Caco-2 (cell line): ENCODE results near the gene ZFAND2A. TPM values are rescaled to one million over a fixed set of nuclear protein-coding genes. Genes with fewer than 3 reads are reported as not detected.
A peak's percentile ranks its signal among the peaks of the same experiment; 100 is the strongest.
"Not testable (repeated sequence)": the region's sequence is repeated elsewhere in the genome, so short reads cannot be mapped to it uniquely, and the experiment has no call there.

Experiments
- BruUV-seq: library from RNA; stranded (reverse); fragments of 400-500 nt; replicated peaks from 2 replicates; lab custom pipeline; 2021; lab: Mats Ljungman, UMichigan
- CTCF ChIA-PET: fragments of 300-600 bp; sonication (Branson Sonifier 250); formaldehyde crosslinking; loops from one replicate; lab custom pipeline; 2022; ENCODE audit warnings: antibody characterized with exemption; lab: Charles Lee
- POLR2A ChIA-PET: fragments of 300-600 bp; sonication (Branson Sonifier 250); formaldehyde crosslinking; loops from one replicate; lab custom pipeline; 2022; ENCODE audit warnings: antibody characterized with exemption; lab: Charles Lee
- DNase-seq, 2 experiments: peaks; one replicate each; pipeline versions ENCODE4 v3.0.0 to v3.0.0-alpha.2; 2020 to 2022
- H3K27me3 ChIP-seq: replicated peaks from 2 replicates; pipeline ENCODE4 v1.6.0; 2011; ENCODE audit warnings: low read length; ENCODE audit not compliant: control insufficient read depth, insufficient read depth
- H3K36me3 ChIP-seq: 2 replicates; pipeline ENCODE4 v1.5.1; 2011; ENCODE audit warnings: low read length; ENCODE audit not compliant: control insufficient read depth, insufficient read depth
- H3K4me1 ChIP-seq: fragments of 250-450 bp; sonication (Bioruptor Pico); 2 replicates; pipeline ENCODE4 v1.5.1; 2020; ENCODE audit warnings: mild to moderate bottlenecking
- H3K4me3 ChIP-seq: 2 replicates; pipeline ENCODE4 v1.5.1; 2011; ENCODE audit warnings: low read depth, mild to moderate bottlenecking, control low read depth, low read length
- H3K9me3 ChIP-seq: fragments of 250-450 bp; sonication (Bioruptor Pico); 2 replicates; pipeline ENCODE4 v1.5.1; 2020; ENCODE audit warnings: mild to moderate bottlenecking, moderate library complexity
- H3K27ac Mint-ChIP-seq: one replicate; pipeline ENCODE4 v1.8.0; 2022; ENCODE audit warnings: mixed read lengths; ENCODE audit not compliant: unreplicated experiment
- H3K27me3 Mint-ChIP-seq: one replicate; pipeline ENCODE4 v1.8.0; 2022; ENCODE audit warnings: mixed read lengths; ENCODE audit not compliant: insufficient read depth, unreplicated experiment
- H3K36me3 Mint-ChIP-seq: one replicate; pipeline ENCODE4 v1.8.0; 2022; ENCODE audit warnings: mild to moderate bottlenecking, mixed read lengths; ENCODE audit not compliant: insufficient read depth, unreplicated experiment
- H3K4me1 Mint-ChIP-seq: one replicate; pipeline ENCODE4 v1.8.0; 2022; ENCODE audit warnings: low read depth, mixed read lengths; ENCODE audit not compliant: unreplicated experiment
- H3K4me3 Mint-ChIP-seq: one replicate; pipeline ENCODE4 v1.8.0; 2022; ENCODE audit warnings: mild to moderate bottlenecking, moderate library complexity, mixed read lengths; ENCODE audit not compliant: unreplicated experiment
- H3K9me3 Mint-ChIP-seq: one replicate; pipeline ENCODE4 v1.8.0; 2022; ENCODE audit warnings: mixed read lengths; ENCODE audit not compliant: unreplicated experiment
- CTCF ChIP-seq, 2 experiments: fragments of 200-600 bp in 1 of 2; IDR thresholded peaks; 1 replicate in 1 of 2; 2 replicates in 1 of 2; pipeline versions ENCODE4 v1.5.1 to v1.8.0; 2011 to 2022; ENCODE audit warnings: antibody characterized with exemption in 1 of 2, control low read depth in 1 of 2, inconsistent platforms in 1 of 2, low read depth in 1 of 2, low read length in 1 of 2, mild to moderate bottlenecking in 1 of 2, moderate library complexity in 1 of 2; ENCODE audit not compliant: insufficient read depth in 1 of 2, severe bottlenecking in 1 of 2, unreplicated experiment in 1 of 2
- intact Hi-C: fragments of 100-400 bp; cut with micrococcal nuclease; formaldehyde crosslinking; loops from one replicate; pipeline ENCODE4 v1.10.0; 2022; ENCODE audit not compliant: unreplicated experiment
- total RNA-seq: library from RNA; stranded (reverse); gene quantifications from 2 replicates; pipeline ENCODE4 v1.2.3, GENCODE V29; 2022

ZFAND2A gene
- total RNA-seq, 1 experiment from 2014 or later = 32.1 TPM

DNA sequence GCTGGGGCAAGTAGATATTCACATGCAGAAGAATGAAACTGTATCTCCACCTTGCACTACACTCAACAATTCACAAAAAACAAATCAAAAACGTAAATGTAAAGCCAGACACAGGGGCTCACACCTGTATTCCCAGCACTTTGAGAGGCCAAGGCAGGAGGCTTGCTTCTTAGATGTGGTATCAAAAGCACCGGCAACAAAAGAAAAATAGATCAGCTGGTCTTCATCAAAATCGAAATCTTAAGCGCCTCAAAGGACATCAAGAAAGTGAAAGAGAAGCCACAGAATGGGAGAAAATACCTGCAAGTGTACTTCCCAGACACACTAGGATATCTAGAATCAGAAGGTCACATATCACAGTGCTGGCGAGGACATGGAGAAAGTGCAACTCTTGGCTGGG, 40.8 kb downstream of the ZFAND2A start:
- Histone ChIP-seq H3K36me3 (no peaks in the 10 kb centered on the region), H3K9me3 (no peaks in the 10 kb centered on the region), H3K4me3 (no peak overlapping the region), H3K27me3 (no peaks in the 10 kb centered on the region), H3K4me1 (no peaks in the 10 kb centered on the region)
- BruUV-seq = no TSS peak
- no peaks in the 10 kb centered on the region for H3K9me3 Mint-ChIP-seq
- no peak overlapping the region for H3K4me3 Mint-ChIP-seq
- TF ChIP-seq CTCF (IDR thresholded peaks at IDR 0.05; ENCODE audit: insufficient read depth in 1 of 2, low read depth in 1 of 2, low read length in 1 of 2, severe bottlenecking in 1 of 2, unreplicated experiment in 1 of 2) = no peak
- intact Hi-C loops = no loop called here
- peaks cover 11% of the 10 kb centered on the region for H3K36me3 Mint-ChIP-seq
- POLR2A ChIA-PET = no interaction called here
- no peaks in the 10 kb centered on the region for H3K27me3 Mint-ChIP-seq
- no peaks in the 10 kb centered on the region for H3K4me1 Mint-ChIP-seq
- DNase-seq = no peak
- CTCF ChIA-PET = no interaction called here
- H3K27ac Mint-ChIP-seq = no peak overlapping the region

GRCh38 chr7:1117321-1117928, 42.6 kb downstream of the ZFAND2A start:
- H3K4me1 ChIP-seq = no peaks in the 10 kb centered on the region
- H3K27me3 ChIP-seq = no peaks in the 10 kb centered on the region
- CTCF ChIA-PET = no interaction called here
- no peaks in the 10 kb centered on the region for H3K27me3 Mint-ChIP-seq
- H3K4me3 ChIP-seq = no peak overlapping the region
- TF ChIP-seq CTCF (IDR thresholded peaks at IDR 0.05; ENCODE audit: insufficient read depth in 1 of 2, low read depth in 1 of 2, low read length in 1 of 2, severe bottlenecking in 1 of 2, unreplicated experiment in 1 of 2) = no peak
- no peaks in the 10 kb centered on the region for H3K9me3 Mint-ChIP-seq
- intact Hi-C loops = no loop called here
- no peaks in the 10 kb centered on the region for H3K9me3 ChIP-seq
- no TSS peak for BruUV-seq
- DNase-seq = peak in 1 of 2 experiments; percentile 19
- peak overlapping the region; percentile 58 for H3K27ac Mint-ChIP-seq
- POLR2A ChIA-PET = no interaction called here
- H3K4me3 Mint-ChIP-seq = no peak overlapping the region
- peaks cover 11% of the 10 kb centered on the region for H3K36me3 Mint-ChIP-seq
- H3K4me1 Mint-ChIP-seq = no peaks in the 10 kb centered on the region
- H3K36me3 ChIP-seq = no peaks in the 10 kb centered on the region

- H3K9me3 ChIP-seq, H3K27me3 ChIP-seq, H3K4me3 ChIP-seq, H3K27ac Mint-ChIP-seq, H3K9me3 Mint-ChIP-seq, POLR2A ChIA-PET, intact Hi-C loops, H3K4me3 Mint-ChIP-seq, H3K4me1 ChIP-seq, H3K36me3 ChIP-seq, H3K4me1 Mint-ChIP-seq, H3K27me3 Mint-ChIP-seq, CTCF ChIA-PET, BruUV-seq: not testable (repeated sequence)
- H3K36me3 Mint-ChIP-seq = peaks cover 11% of the 10 kb centered on the region
- DNase-seq = peak in 1 of 2 experiments; percentile 15
These were observed 43.5 kb downstream of the ZFAND2A start for GRCh38 chr7:1116383-1117008.

DNA sequence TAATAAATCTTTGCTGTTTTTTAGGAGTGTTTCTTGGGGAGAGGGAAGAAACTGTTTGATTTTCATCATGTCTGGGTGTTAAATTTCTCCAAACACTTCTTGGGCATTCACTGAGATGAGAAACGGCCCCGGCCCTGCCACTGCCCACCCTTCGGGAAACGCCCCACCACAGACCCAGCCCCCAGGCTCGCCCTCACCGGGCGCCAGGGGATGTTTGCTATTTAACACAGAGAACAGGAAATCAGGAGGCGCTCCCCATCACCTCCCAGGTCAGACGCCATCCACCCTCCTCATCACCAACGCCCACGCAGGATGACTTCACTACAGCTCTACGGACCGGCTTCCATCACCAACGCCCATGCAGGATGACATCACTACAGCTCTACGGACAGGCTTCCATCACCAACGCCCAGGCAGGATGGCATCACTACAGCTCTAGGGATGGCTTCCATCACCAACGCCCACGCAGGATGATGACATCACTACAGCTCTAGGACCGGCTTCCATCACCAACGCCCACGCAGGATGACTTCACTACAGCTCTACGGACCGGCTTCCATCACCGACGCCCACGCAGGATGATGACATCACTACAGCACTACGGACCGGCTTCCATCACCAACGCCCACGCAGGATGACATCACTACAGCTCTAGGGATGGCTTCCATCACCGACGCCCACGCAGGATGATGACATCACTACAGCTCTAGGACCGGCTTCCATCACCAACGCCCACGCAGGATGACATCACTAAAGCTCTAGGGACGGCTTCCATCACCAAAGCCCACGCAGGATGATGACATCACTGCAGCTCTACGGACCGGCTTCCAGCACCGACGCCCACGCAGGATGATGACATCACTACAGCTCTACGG, 44.6 kb downstream of the ZFAND2A start:
- CTCF ChIA-PET, H3K4me3 Mint-ChIP-seq, H3K27me3 Mint-ChIP-seq, H3K4me3 ChIP-seq, BruUV-seq, H3K27me3 ChIP-seq, H3K4me1 ChIP-seq, POLR2A ChIA-PET, H3K4me1 Mint-ChIP-seq, H3K27ac Mint-ChIP-seq, intact Hi-C loops, H3K9me3 Mint-ChIP-seq, H3K9me3 ChIP-seq, H3K36me3 ChIP-seq: not testable (repeated sequence)
- DNase-seq = peak in 1 of 2 experiments; percentile 22
- H3K36me3 Mint-ChIP-seq = peaks cover 15% of the 10 kb centered on the region
